Panc1 (cell line): Measurements from ENCODE around the gene C18orf32. TPM values are rescaled to one million over a fixed set of nuclear protein-coding genes. Genes with fewer than 3 reads are reported as not detected.

Experiments
- ATAC-seq: fragments of 200-7000 bp; cut with Tn5 transposase; 2 replicates; pipeline ENCODE4 v1.9.1; 2020; ENCODE audit warnings: mild to moderate bottlenecking, moderate library complexity
- BruUV-seq: library from RNA; stranded (reverse); fragments of 400-500 nt; replicated peaks from 2 replicates; lab custom pipeline; 2021; lab: Mats Ljungman, UMichigan
- CTCF ChIA-PET: fragments of 300-600 bp; sonication (Branson Sonifier 250); formaldehyde crosslinking; loops from one replicate; lab custom pipeline; 2022; ENCODE audit warnings: antibody characterized with exemption; lab: Charles Lee
- POLR2A ChIA-PET: fragments of 300-600 bp; sonication (Branson Sonifier 250); formaldehyde crosslinking; loops from one replicate; lab custom pipeline; 2022; ENCODE audit warnings: antibody characterized with exemption; lab: Charles Lee
- DNase-seq: peaks from one replicate; pipeline ENCODE4 v3.0.0-alpha.2; 2010; ENCODE audit warnings: low read depth, low spot score
- H3K27ac ChIP-seq: 2 replicates; pipeline ENCODE4 v1.5.1; 2011; ENCODE audit warnings: mild to moderate bottlenecking, low read length, inconsistent platforms
- H3K27me3 ChIP-seq: fragments of 200-500 bp; sonication (Bioruptor generic); 2 replicates; pipeline ENCODE4 v1.6.0; 2014; ENCODE audit warnings: low read length, inconsistent platforms; ENCODE audit not compliant: control insufficient read depth, insufficient read depth
- H3K36me3 ChIP-seq: fragments of 200-500 bp; sonication (Bioruptor generic); 2 replicates; pipeline ENCODE4 v1.5.1; 2014; ENCODE audit warnings: inconsistent platforms, mild to moderate bottlenecking, low read length, moderate library complexity; ENCODE audit not compliant: control insufficient read depth, insufficient read depth
- H3K4me1 ChIP-seq: 2 replicates; pipeline ENCODE4 v1.5.1; 2011; ENCODE audit warnings: inconsistent platforms, mild to moderate bottlenecking, low read length, moderate library complexity; ENCODE audit not compliant: control insufficient read depth, insufficient read depth
- H3K4me3 ChIP-seq, 2 experiments: 2 replicates each; pipeline ENCODE4 v1.5.1; 2011 to 2012; ENCODE audit warnings: low read depth in 2 of 2, low read length in 2 of 2, mild to moderate bottlenecking in 2 of 2, inconsistent platforms in 1 of 2, moderate library complexity in 1 of 2
- H3K9me3 ChIP-seq: fragments of 200-500 bp; sonication (Bioruptor generic); 2 replicates; pipeline ENCODE4 v1.5.1; 2014; ENCODE audit warnings: low read depth, mild to moderate bottlenecking, inconsistent platforms, low read length, moderate library complexity; ENCODE audit not compliant: control insufficient read depth, insufficient read depth
- CTCF ChIP-seq: fragments of 450-650 bp; IDR thresholded peaks from 2 replicates; pipeline ENCODE4 v1.5.1; 2017; ENCODE audit warnings: mild to moderate bottlenecking
- POLR2AphosphoS5 ChIP-seq: IDR thresholded peaks from 2 replicates; pipeline ENCODE4 v1.6.1; 2012; ENCODE audit warnings: mild to moderate bottlenecking, low read depth, low read length, moderate library complexity
- REST ChIP-seq, 2 experiments: IDR thresholded peaks; 2 replicates each; pipeline ENCODE4 v1.6.1; 2011 to 2012; ENCODE audit warnings: low read depth in 2 of 2, control low read depth in 1 of 2, low read length in 1 of 2, mild to moderate bottlenecking in 1 of 2, moderate library complexity in 1 of 2; ENCODE audit not compliant: insufficient read depth in 1 of 2
- SIN3A ChIP-seq: IDR thresholded peaks from 2 replicates; pipeline ENCODE4 v1.6.1; 2012; ENCODE audit warnings: low read depth, mild to moderate bottlenecking, low read length, moderate library complexity, borderline replicate concordance; ENCODE audit not compliant: insufficient read depth
- TCF7L2 ChIP-seq: IDR thresholded peaks from 2 replicates; pipeline ENCODE4 v1.6.1; 2011; ENCODE audit warnings: mild to moderate bottlenecking, low read depth, low read length, inconsistent platforms
- in situ Hi-C: cut with HindIII; loops from 2 replicates; pipeline ENCODE4 v1.10.0; 2016; ENCODE audit warnings: low sequenced_read_pairs, low pct_unique_long_range_greater_than_20kb
- intact Hi-C: fragments of 100-400 bp; cut with micrococcal nuclease; formaldehyde crosslinking; loops from one replicate; pipeline ENCODE4 v1.10.0; 2022; ENCODE audit not compliant: unreplicated experiment
- total RNA-seq: library from RNA; stranded (reverse); gene quantifications from one replicate; pipeline ENCODE4 v1.2.1, GENCODE V29; 2021; ENCODE audit not compliant: unreplicated experiment

Gene C18orf32
- total RNA-seq, 1 experiment from 2014 or later = 38.0 TPM

- H3K4me1 ChIP-seq = no peaks in the 10 kb centered on the region; the same call in 1 of the 2 replicates
Measured at GRCh38 chr18:49519101-49519971, 32.3 kb upstream of the C18orf32 start.

More at GRCh38 chr18:49519101-49519971, 32.3 kb upstream of the C18orf32 start:
- Histone ChIP-seq H3K36me3 (no peaks in the 10 kb centered on the region), H3K27me3 (no peaks in the 10 kb centered on the region), H3K9me3 (no peaks in the 10 kb centered on the region), H3K4me3 (no peak overlapping the region), H3K27ac (no peak overlapping the region)
- ATAC-seq (no peak), DNase-seq (no peak)
- TF ChIP-seq TCF7L2 = no peak
- no peak for TF ChIP-seq SIN3A
- no peak for TF ChIP-seq REST (IDR thresholded peaks at IDR 0.05; ENCODE audit: insufficient read depth in 1 of 2, low read depth in 2 of 2, low read length in 1 of 2)
- TF ChIP-seq POLR2AphosphoS5 = no peak
- TF ChIP-seq CTCF = no peak
- ChIA-PET POLR2A (no interaction called here), CTCF (no interaction called here)
- intact Hi-C loops = loop anchor here (10.0 kb wide), 1 partner anchor 245 kb away; no protein-coding TSS in a partner anchor
- in situ Hi-C loops = no loop called here
- BruUV-seq = no TSS peak
